SU-DHL-6 (cell line): ENCODE measurements around the gene NRXN2.

Experiments
- CTCF ChIP-seq: fragments of 200-600 bp; sonication (generic); IDR thresholded peaks from one replicate; pipeline ENCODE4 v1.5.1; 2017; ENCODE audit warnings: antibody characterized with exemption, mild to moderate bottlenecking, low read length, moderate library complexity; ENCODE audit not compliant: insufficient read depth, poor library complexity, severe bottlenecking
- EZH2phosphoT487 ChIP-seq: fragments of 200-600 bp; sonication (generic), shearing (Covaris generic); conservative IDR thresholded peaks from 2 replicates; pipeline ENCODE4 v1.6.1; 2018; ENCODE audit warnings: mild to moderate bottlenecking, antibody characterized with exemption, low read length, moderate library complexity, mixed read lengths

DNA sequence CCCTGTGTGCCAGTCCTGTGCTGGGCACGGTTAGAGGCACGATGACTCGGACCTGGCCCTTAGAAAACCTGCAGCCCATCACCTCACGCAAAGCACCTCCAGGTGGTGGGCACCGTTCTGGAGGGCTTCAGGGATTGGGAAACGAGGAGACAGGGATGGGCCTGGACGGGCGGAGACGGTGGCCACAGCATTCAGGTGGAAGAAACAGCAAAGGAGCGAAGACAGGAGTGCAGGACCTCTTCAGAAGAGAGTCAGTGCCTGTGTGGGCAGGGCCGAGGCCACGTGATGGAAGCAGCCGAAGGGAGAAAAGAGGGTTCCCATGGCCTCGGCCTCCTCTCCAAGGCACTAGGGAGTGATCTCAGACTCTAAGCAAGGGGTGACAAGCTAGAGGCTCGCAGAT, 140.1 kb downstream of the NRXN2 start:
- TF ChIP-seq CTCF (no peak), EZH2phosphoT487 (no peak)
